Parathyroid adenoma (tissue), 2 donors: Measurements from ENCODE around the gene PLEKHO2.

Experiments
- H2AFZ ChIP-seq: fragments of 300-600 bp; sonication (generic); one replicate; pipeline ENCODE4 v1.7.0; 2017; ENCODE audit warnings: antibody characterized with exemption, mild to moderate bottlenecking
- H3K27ac ChIP-seq: fragments of 300-600 bp; sonication (generic); one replicate; pipeline ENCODE4 v1.7.0; 2017
- H3K27me3 ChIP-seq: fragments of 300-600 bp; sonication (generic); one replicate; pipeline ENCODE4 v1.7.0; 2017; ENCODE audit warnings: low read length; ENCODE audit not compliant: control insufficient read depth, insufficient read depth
- H3K36me3 ChIP-seq: fragments of 300-600 bp; sonication (generic); one replicate; pipeline ENCODE4 v1.7.0; 2017; ENCODE audit warnings: low read length; ENCODE audit not compliant: control insufficient read depth, insufficient read depth
- H3K4me1 ChIP-seq: fragments of 300-600 bp; sonication (generic); one replicate; pipeline ENCODE4 v1.7.0; 2017; ENCODE audit warnings: control low read depth
- H3K4me2 ChIP-seq: fragments of 300-600 bp; sonication (generic); one replicate; pipeline ENCODE4 v1.7.0; 2017; ENCODE audit warnings: low read length
- H3K4me3 ChIP-seq: fragments of 300-600 bp; sonication (generic); one replicate; pipeline ENCODE4 v1.7.0; 2017; ENCODE audit warnings: low read depth, low read length
- H3K79me2 ChIP-seq: fragments of 300-600 bp; sonication (generic); one replicate; pipeline ENCODE4 v1.7.0; 2017; ENCODE audit warnings: control low read depth
- H3K9ac ChIP-seq: fragments of 300-600 bp; sonication (generic); one replicate; pipeline ENCODE4 v1.7.0; 2017; ENCODE audit warnings: mild to moderate bottlenecking
- H3K9me3 ChIP-seq: fragments of 300-600 bp; sonication (generic); one replicate; pipeline ENCODE4 v1.7.0; 2017; ENCODE audit warnings: low read length; ENCODE audit not compliant: control insufficient read depth
- TF ChIP-seq, protein P1 (sequence below): fragments of 300-600 bp; sonication (generic); IDR thresholded peaks from one replicate; pipeline ENCODE4 v1.7.0; 2017; ENCODE audit warnings: antibody characterized with exemption, mild to moderate bottlenecking
- donor health status: primary hyperparathyroidism.

PLEKHO2 gene

DNA sequence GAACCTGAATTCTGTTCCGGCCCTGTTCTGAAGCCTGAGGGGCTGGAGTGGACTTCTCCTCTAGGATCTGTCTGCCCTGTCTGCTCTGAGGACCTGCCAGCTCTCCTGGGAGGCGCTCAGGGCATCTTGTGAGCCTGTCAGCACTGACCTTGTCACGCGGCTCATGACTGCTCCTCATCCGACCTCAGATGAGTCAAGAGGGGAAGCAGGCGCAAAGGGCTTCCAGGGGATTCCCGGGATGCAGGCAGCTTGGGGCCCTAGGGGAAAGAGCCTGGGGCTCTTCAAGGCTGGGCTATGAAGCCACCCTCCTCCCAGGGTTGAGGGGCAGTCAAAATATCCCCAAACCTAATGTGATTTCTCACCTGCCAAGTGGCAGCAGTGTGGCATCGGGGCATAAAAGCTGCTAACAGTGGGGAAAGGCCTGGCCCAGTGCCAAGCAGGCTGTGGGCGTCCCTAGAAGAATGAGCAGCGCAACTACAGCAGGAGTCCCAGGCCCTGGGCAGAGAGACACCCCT is 42.3 kb downstream of the PLEKHO2 start:
- H3K4me2 ChIP-seq, result no peak overlapping the region
- H3K79me2 ChIP-seq, result no peaks in the 10 kb centered on the region
- H2AFZ ChIP-seq, result no peak overlapping the region
- no peaks in the 10 kb centered on the region for H3K4me1 ChIP-seq
- H3K36me3 ChIP-seq, result no peaks in the 10 kb centered on the region
- H3K9me3 ChIP-seq, result no peaks in the 10 kb centered on the region
- TF ChIP-seq, protein P1, sequence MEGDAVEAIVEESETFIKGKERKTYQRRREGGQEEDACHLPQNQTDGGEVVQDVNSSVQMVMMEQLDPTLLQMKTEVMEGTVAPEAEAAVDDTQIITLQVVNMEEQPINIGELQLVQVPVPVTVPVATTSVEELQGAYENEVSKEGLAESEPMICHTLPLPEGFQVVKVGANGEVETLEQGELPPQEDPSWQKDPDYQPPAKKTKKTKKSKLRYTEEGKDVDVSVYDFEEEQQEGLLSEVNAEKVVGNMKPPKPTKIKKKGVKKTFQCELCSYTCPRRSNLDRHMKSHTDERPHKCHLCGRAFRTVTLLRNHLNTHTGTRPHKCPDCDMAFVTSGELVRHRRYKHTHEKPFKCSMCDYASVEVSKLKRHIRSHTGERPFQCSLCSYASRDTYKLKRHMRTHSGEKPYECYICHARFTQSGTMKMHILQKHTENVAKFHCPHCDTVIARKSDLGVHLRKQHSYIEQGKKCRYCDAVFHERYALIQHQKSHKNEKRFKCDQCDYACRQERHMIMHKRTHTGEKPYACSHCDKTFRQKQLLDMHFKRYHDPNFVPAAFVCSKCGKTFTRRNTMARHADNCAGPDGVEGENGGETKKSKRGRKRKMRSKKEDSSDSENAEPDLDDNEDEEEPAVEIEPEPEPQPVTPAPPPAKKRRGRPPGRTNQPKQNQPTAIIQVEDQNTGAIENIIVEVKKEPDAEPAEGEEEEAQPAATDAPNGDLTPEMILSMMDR, result no peak
- no peak overlapping the region for H3K27ac ChIP-seq
- H3K27me3 ChIP-seq, result no peaks in the 10 kb centered on the region
- H3K4me3 ChIP-seq, result no peak overlapping the region
- H3K9ac ChIP-seq, result no peak overlapping the region

DNA sequence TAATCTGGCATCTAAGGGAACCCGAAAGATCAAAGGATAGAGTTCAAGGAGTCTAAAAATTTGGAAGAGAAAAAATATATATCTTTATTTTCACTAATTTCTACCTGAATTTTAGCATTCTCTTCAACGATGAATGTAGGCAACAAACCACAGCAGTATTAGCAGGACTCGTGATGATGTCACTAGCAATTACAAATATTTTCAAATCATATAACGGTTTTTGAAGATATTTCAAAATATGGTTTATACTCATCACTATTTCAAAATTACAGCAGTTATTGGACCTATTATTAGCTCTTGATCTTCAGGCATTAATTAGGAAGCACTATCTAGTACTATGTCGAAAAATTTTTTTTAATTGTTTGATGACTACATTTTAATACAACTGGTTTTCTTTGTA is 43.0 kb downstream of the PLEKHO2 start:
- no peaks in the 10 kb centered on the region for H3K4me1 ChIP-seq
- no peaks in the 10 kb centered on the region for H3K36me3 ChIP-seq
- no peak overlapping the region for H3K4me2 ChIP-seq
- H3K9me3 ChIP-seq, result no peaks in the 10 kb centered on the region
- H3K4me3 ChIP-seq, result no peak overlapping the region
- H3K9ac ChIP-seq, result no peak overlapping the region
- H2AFZ ChIP-seq, result no peak overlapping the region
- TF ChIP-seq, protein P1, result no peak
- no peak overlapping the region for H3K27ac ChIP-seq
- H3K27me3 ChIP-seq, result no peaks in the 10 kb centered on the region
- no peaks in the 10 kb centered on the region for H3K79me2 ChIP-seq

DNA sequence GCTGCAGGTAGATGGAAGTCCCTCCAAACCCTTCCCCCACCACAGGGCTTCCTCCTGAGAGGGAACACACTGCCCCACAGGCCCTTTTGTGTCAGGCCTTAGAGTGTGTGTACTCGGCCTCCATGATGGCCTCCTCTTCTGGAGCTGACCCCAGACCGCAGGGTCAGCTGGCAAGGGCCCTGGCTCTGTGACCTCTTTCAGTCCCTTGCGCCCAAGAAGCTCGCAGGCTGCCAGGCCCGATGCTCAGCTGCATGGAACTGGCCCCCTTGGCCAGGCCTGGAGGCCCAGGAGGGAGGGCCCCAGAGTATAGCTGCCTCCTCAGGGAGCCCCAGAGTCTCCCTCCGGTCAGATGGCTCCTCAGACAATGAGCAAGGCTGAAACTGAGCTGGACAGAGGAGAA is 46.6 kb downstream of the PLEKHO2 start:
- H3K27me3 ChIP-seq, result no peaks in the 10 kb centered on the region
- no peaks in the 10 kb centered on the region for H3K79me2 ChIP-seq
- TF ChIP-seq, protein P1, result no peak
- H3K4me3 ChIP-seq, result no peak overlapping the region
- no peak overlapping the region for H3K4me2 ChIP-seq
- no peaks in the 10 kb centered on the region for H3K4me1 ChIP-seq
- H2AFZ ChIP-seq, result no peak overlapping the region
- H3K9me3 ChIP-seq, result no peaks in the 10 kb centered on the region
- H3K9ac ChIP-seq, result no peak overlapping the region
- no peak overlapping the region for H3K27ac ChIP-seq
- H3K36me3 ChIP-seq, result no peaks in the 10 kb centered on the region

DNA sequence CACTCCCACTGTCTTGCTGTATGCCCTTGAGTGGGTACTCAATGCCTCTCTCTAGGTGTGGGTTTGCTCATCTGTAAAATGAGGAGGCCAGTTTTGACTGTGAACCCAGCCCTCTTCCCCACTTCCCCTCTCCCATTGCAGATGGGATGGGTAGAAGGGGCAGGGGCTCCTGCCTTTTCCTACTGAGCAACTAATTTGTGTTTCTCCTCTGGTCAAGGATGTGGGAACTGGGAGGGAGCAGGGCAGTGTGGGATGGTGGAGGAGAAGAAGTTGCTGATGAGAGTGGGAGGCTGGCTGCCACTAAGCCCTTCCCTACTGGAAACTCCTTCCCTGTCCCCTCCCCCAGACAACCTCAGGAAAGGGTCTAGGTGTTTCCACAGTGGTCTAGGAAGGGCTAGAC is 49.8 kb downstream of the PLEKHO2 start:
- Histone ChIP-seq H2AFZ (no peak overlapping the region), H3K4me2 (no peak overlapping the region), H3K79me2 (no peaks in the 10 kb centered on the region), H3K4me3 (no peak overlapping the region), H3K9ac (no peak overlapping the region), H3K27ac (no peak overlapping the region), H3K27me3 (no peaks in the 10 kb centered on the region), H3K36me3 (no peaks in the 10 kb centered on the region), H3K9me3 (no peaks in the 10 kb centered on the region), H3K4me1 (no peaks in the 10 kb centered on the region)
- TF ChIP-seq, protein P1, result no peak

DNA sequence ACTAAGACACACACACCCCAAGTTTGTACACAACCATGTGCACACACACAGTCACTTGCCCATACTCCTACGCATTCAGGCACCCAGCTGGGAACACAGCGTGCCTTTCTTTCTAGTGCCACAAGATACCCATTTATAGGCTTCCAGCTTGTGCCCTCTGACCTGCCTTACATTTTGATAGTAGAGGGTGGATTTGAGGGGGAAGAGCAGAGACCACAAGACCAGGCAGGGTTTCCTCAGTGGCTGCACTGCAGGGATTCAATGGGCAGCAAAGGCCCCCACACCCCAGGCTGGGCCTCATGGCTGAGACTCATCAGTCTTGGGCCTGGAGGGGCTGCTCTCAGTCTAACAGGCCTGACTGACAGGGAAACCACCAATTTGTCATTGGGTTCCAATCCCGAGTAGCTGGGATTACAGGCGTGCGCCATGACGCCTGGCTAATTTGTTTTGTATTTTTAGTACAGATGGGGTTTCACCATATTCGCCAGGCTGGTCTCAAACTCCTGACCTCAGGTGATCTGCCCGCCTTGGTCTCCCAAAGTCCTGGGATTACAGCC is 51.2 kb downstream of the PLEKHO2 start:
- Histone ChIP-seq H3K79me2 (no peaks in the 10 kb centered on the region), H3K4me3 (no peak overlapping the region), H3K36me3 (no peaks in the 10 kb centered on the region), H3K4me2 (no peak overlapping the region), H3K4me1 (peaks cover 2% of the 10 kb centered on the region), H3K27ac (peak overlapping the region; percentile 70), H3K27me3 (no peaks in the 10 kb centered on the region), H3K9me3 (no peaks in the 10 kb centered on the region), H3K9ac (no peak overlapping the region), H2AFZ (no peak overlapping the region)
- TF ChIP-seq, protein P1, result no peak
